K562 (cell line): ENCODE results near the gene HAUS1. TPM values are rescaled to one million over a fixed set of nuclear protein-coding genes. Genes with fewer than 3 reads are reported as not detected.
A peak's percentile ranks its signal among the peaks of the same experiment; 100 is the strongest.

Experiments
- CGGBP1 ChIP-seq: fragments of 250-450 bp; sonication (Bioruptor Pico); IDR thresholded peaks from 2 replicates; pipeline ENCODE4 v1.9.0; 2021; ENCODE audit warnings: mild to moderate bottlenecking
- CREBBP ChIP-seq: IDR thresholded peaks from one replicate; pipeline ENCODE4 v1.6.1; 2012; ENCODE audit warnings: low read depth, mild to moderate bottlenecking, control low read depth, inconsistent platforms, low read length
- DACH1 ChIP-seq: fragments of 450-650 bp; IDR thresholded peaks from 2 replicates; pipeline ENCODE4 v1.6.1; 2018; ENCODE audit not compliant: partially characterized antibody
- HBP1 ChIP-seq: fragments of 450-650 bp; formaldehyde crosslinking; IDR thresholded peaks from 2 replicates; pipeline ENCODE4 v1.4.0; 2022; ENCODE audit warnings: missing genetic modification characterization
- HNRNPLL ChIP-seq: fragments of 200-400 bp; formaldehyde crosslinking; IDR thresholded peaks from 2 replicates; pipeline ENCODE4 v1.6.1; 2017; ENCODE audit warnings: low read length, low read depth, mild to moderate bottlenecking; ENCODE audit not compliant: poor library complexity, severe bottlenecking
- KLF1 ChIP-seq: fragments of 450-650 bp; IDR thresholded peaks from 2 replicates; pipeline ENCODE4 v1.6.1; 2016; ENCODE audit warnings: missing genetic modification characterization, missing compliant biosample characterization
- LEF1 ChIP-seq: fragments of 450-650 bp; IDR thresholded peaks from 2 replicates; pipeline ENCODE4 v1.6.1; 2016; ENCODE audit warnings: mild to moderate bottlenecking
- NFE2L1 ChIP-seq: fragments of 450-650 bp; IDR thresholded peaks from 2 replicates; pipeline ENCODE4 v1.6.1; 2016; ENCODE audit warnings: missing genetic modification characterization, low read depth, mild to moderate bottlenecking, missing compliant biosample characterization, moderate library complexity, borderline replicate concordance
- SOX6 ChIP-seq: fragments of 450-650 bp; IDR thresholded peaks from 2 replicates; pipeline ENCODE4 v1.6.1; 2014; ENCODE audit warnings: mild to moderate bottlenecking
- SRSF1 ChIP-seq: fragments of 200-400 bp; formaldehyde crosslinking; IDR thresholded peaks from 2 replicates; pipeline ENCODE4 v1.6.1; 2017; ENCODE audit warnings: mild to moderate bottlenecking, low read depth, low read length, moderate library complexity
- TEAD4 ChIP-seq, 2 experiments: sonication (generic) in 1 of 2; formaldehyde crosslinking in 1 of 2; IDR thresholded peaks; 2 replicates each; pipeline versions ENCODE4 v1.6.1 to v1.8.0; 2012 to 2022; ENCODE audit warnings: borderline replicate concordance in 1 of 2, inconsistent platforms in 1 of 2, low read length in 1 of 2, mild to moderate bottlenecking in 1 of 2, missing genetic modification reagents in 1 of 2
- TOE1 ChIP-seq, 2 experiments: fragments of 450-650 bp in 1 of 2; sonication (generic) in 1 of 2; formaldehyde crosslinking in 1 of 2; IDR thresholded peaks; 2 replicates each; pipeline versions ENCODE4 v1.7.1 to v1.8.0; 2016 to 2022; ENCODE audit warnings: borderline replicate concordance in 2 of 2, mild to moderate bottlenecking in 2 of 2, antibody characterized with exemption in 1 of 2, inconsistent platforms in 1 of 2, low read depth in 1 of 2, missing genetic modification reagents in 1 of 2, moderate library complexity in 1 of 2
- ZBTB17 ChIP-seq: fragments of 450-650 bp; formaldehyde crosslinking; IDR thresholded peaks from 2 replicates; pipeline ENCODE4 v1.4.0; 2020; ENCODE audit warnings: mild to moderate bottlenecking
- ZBTB8A ChIP-seq: fragments of 450-650 bp; IDR thresholded peaks from 2 replicates; pipeline ENCODE4 v1.6.1; 2018; ENCODE audit warnings: mild to moderate bottlenecking, moderate library complexity; ENCODE audit not compliant: partially characterized antibody
- ZC3H4 ChIP-seq: sonication (generic); formaldehyde crosslinking; IDR thresholded peaks from 2 replicates; pipeline ENCODE4 v1.9.0; 2021; ENCODE audit warnings: missing genetic modification reagents, borderline replicate concordance
- ZC3H8 ChIP-seq: fragments of 450-650 bp; IDR thresholded peaks from 2 replicates; pipeline ENCODE4 v1.6.1; 2017
- ZNF12 ChIP-seq: sonication (generic); formaldehyde crosslinking; IDR thresholded peaks from 2 replicates; pipeline ENCODE4 v1.4.0; 2020; ENCODE audit warnings: mild to moderate bottlenecking, missing genetic modification reagents
- ZNF184 ChIP-seq: sonication (generic); formaldehyde crosslinking; IDR thresholded peaks from 2 replicates; pipeline ENCODE4 v1.5.0; 2020; ENCODE audit warnings: missing genetic modification reagents
- ZNF274 ChIP-seq: IDR thresholded peaks from 2 replicates; pipeline ENCODE4 v1.6.1; 2011; ENCODE audit warnings: low read depth, mild to moderate bottlenecking, low read length, moderate library complexity, borderline replicate concordance
- ZNF282 ChIP-seq: sonication (generic); formaldehyde crosslinking; IDR thresholded peaks from 2 replicates; pipeline ENCODE4 v1.8.1; 2023; ENCODE audit warnings: missing genetic modification reagents
- ZNF3 ChIP-seq: fragments of 250-450 bp; sonication (Bioruptor Pico); IDR thresholded peaks from 2 replicates; pipeline ENCODE4 v1.5.0; 2021; ENCODE audit warnings: mild to moderate bottlenecking, moderate library complexity
- ZNF830 ChIP-seq: fragments of 250-450 bp; sonication (Bioruptor Pico); IDR thresholded peaks from 2 replicates; pipeline ENCODE4 v1.5.0; 2021; ENCODE audit warnings: mild to moderate bottlenecking
- polyA plus RNA-seq, 8 experiments: library from polyadenylated mRNA; depleted of rRNA in 4 of 8; stranded (reverse) in 5 of 8; unstranded in 3 of 8; fragments of >200 nt; fragmentation: Nextera tagmentation in 2 of 8; fragmentation: Illumina TruSeq in 1 of 8; extraction: Ambion mirVana in 2 of 8; extraction: Trizol in 1 of 8; gene quantifications; 2 replicates each; pipeline versions ENCODE4 v1.2.1 to v1.2.3, GENCODE V29; 2011 to 2014; ENCODE audit warnings: inconsistent platforms in 1 of 8, missing spikeins in 1 of 8
- total RNA-seq, 7 experiments: library from RNA; depleted of rRNA in 6 of 7; stranded (reverse); fragments of >200 nt in 6 of 7; fragmentation: Illumina TruSeq in 2 of 7; extraction: Trizol in 2 of 7; gene quantifications; 2 replicates each; pipeline versions ENCODE4 v1.2.1 to v1.2.3, GENCODE V29; 2011 to 2021; ENCODE audit warnings: low replicate concordance in 1 of 7

Gene HAUS1
- total and polyA plus RNA-seq, 9 of the 15 experiments (the other 6 are each of a cell fraction or from before 2014, with no cell fraction given), result 45.6 to 135 (median 76.3) TPM

- no peak for TF ChIP-seq ZC3H8
- no peak for TF ChIP-seq NFE2L1 (tag)
- TF ChIP-seq SOX6, result peak; percentile 41; the same call in 1 of the 2 replicates
- TF ChIP-seq SRSF1, result no peak
- TF ChIP-seq ZNF830 (CRISPR knock-in tag), result no peak
- peak; percentile 70; the same call in 1 of the 2 replicates for TF ChIP-seq TOE1 (IDR thresholded peaks at IDR 0.05; ENCODE audit: borderline replicate concordance)
- no peak for TF ChIP-seq TOE1 (CRISPR knock-in tag; IDR thresholded peaks at IDR 0.05; ENCODE audit: borderline replicate concordance, low read depth)
- no peak for TF ChIP-seq DACH1
- TF ChIP-seq HBP1 (CRISPR knock-in tag), result no peak
- no peak for TF ChIP-seq ZBTB8A
- no peak for TF ChIP-seq ZNF274
- TF ChIP-seq ZNF282 (CRISPR knock-in tag), result no peak
- TF ChIP-seq KLF1, result no peak
- TF ChIP-seq CREBBP, result no peak
- no peak for TF ChIP-seq TEAD4 (IDR thresholded peaks at IDR 0.05; ENCODE audit: low read length)
- TF ChIP-seq TEAD4 (CRISPR knock-in tag; IDR thresholded peaks at IDR 0.05; ENCODE audit: borderline replicate concordance), result no peak
- no peak for TF ChIP-seq ZNF184 (CRISPR knock-in tag)
- 0 out of 2 replicates have a peak, but pooled peaks have one; percentile 26 for TF ChIP-seq ZC3H4
- no peak for TF ChIP-seq HNRNPLL
- TF ChIP-seq ZNF12 (CRISPR knock-in tag), result peak; percentile 35; the same call in 1 of the 2 replicates
- no peak for TF ChIP-seq CGGBP1 (CRISPR knock-in tag)
- TF ChIP-seq ZBTB17, result no peak
- no peak for TF ChIP-seq ZNF3 (CRISPR knock-in tag)
- TF ChIP-seq LEF1, result no peak
These were observed 69.5 kb downstream of the HAUS1 start (continued) for GRCh38 chr18:46173393-46174341.
